Peyer's patch (tissue), 4 donors: ENCODE results near the gene UBAP2. TPM values are rescaled to one million over a fixed set of nuclear protein-coding genes. Genes with fewer than 3 reads are reported as not detected.

Experiments used
- DNase-seq, 3 donors: peaks; one replicate each; pipeline ENCODE4 v3.0.0-alpha.2; 2017 to 2019
- H3K27ac ChIP-seq, 4 donors: fragments of 200-600 bp; sonication (generic); one replicate each; pipeline ENCODE4 v1.5.1; 2016 to 2019
- H3K27me3 ChIP-seq, 2 donors: fragments of 200-600 bp; sonication (generic); one replicate each; pipeline ENCODE4 v1.5.1; 2019
- H3K36me3 ChIP-seq, 3 donors: fragments of 200-600 bp; sonication (generic); one replicate each; pipeline ENCODE4 v1.5.1; 2016 to 2019
- H3K4me1 ChIP-seq, 4 donors: fragments of 200-600 bp; sonication (generic); one replicate each; pipeline ENCODE4 v1.5.1; 2016 to 2019
- H3K4me3 ChIP-seq, 4 donors: fragments of 200-600 bp; sonication (generic); 1 replicate in 3 of 4; 2 replicates in 1 of 4; pipeline ENCODE4 v1.5.1; 2016 to 2019; ENCODE audit warnings: mild to moderate bottlenecking in 1 of 4
- H3K9me3 ChIP-seq, 4 donors: fragments of 200-600 bp; sonication (generic); one replicate each; pipeline ENCODE4 v1.5.1; 2016 to 2019; ENCODE audit warnings: mild to moderate bottlenecking in 1 of 4
- CTCF ChIP-seq, 6 experiments: fragments of 450-650 bp in 4 of 6; fragments of 200-600 bp in 2 of 6; sonication (generic) in 1 of 6; IDR thresholded peaks; one replicate each; pipeline ENCODE4 v1.5.1; 2017 to 2019; ENCODE audit warnings: antibody characterized with exemption in 6 of 6, mild to moderate bottlenecking in 3 of 6, moderate library complexity in 1 of 6
- POLR2A ChIP-seq, 2 donors: fragments of 450-650 bp; IDR thresholded peaks; one replicate each; pipeline ENCODE4 v1.5.1; 2017; ENCODE audit warnings: antibody characterized with exemption in 2 of 2, mild to moderate bottlenecking in 2 of 2, moderate library complexity in 2 of 2
- total RNA-seq, 4 donors: library from RNA; depleted of rRNA; stranded (reverse); fragments of >200 nt; gene quantifications; one replicate each; pipeline ENCODE4 v1.1.0, GENCODE V29; 2016

Gene UBAP2
- total RNA-seq, 4 donors from 2014 or later, result 13.1 to 41.3 (median 25.2) TPM

GRCh38 chr9:33906769-33907168 lies 141.9 kb downstream of the UBAP2 start:
- no peak for TF ChIP-seq CTCF (IDR thresholded peaks at IDR 0.05)
- no peak for TF ChIP-seq POLR2A (IDR thresholded peaks at IDR 0.05)
- DNase-seq, result no peak
- H3K4me1 ChIP-seq, result no peaks in the 10 kb centered on the region
- no peak overlapping the region for H3K4me3 ChIP-seq
- H3K36me3 ChIP-seq, result peaks cover 0 to 11% (median 0%) of the 10 kb centered on the region in 3 donors
- no peaks in the 10 kb centered on the region for H3K9me3 ChIP-seq
- no peaks in the 10 kb centered on the region for H3K27me3 ChIP-seq
- H3K27ac ChIP-seq, result no peak overlapping the region

- no peaks in the 10 kb centered on the region for H3K4me1 ChIP-seq
- no peaks in the 10 kb centered on the region for H3K27me3 ChIP-seq
- DNase-seq, result no peak
- no peak overlapping the region for H3K4me3 ChIP-seq
- no peaks in the 10 kb centered on the region for H3K9me3 ChIP-seq
- no peak overlapping the region for H3K27ac ChIP-seq
- TF ChIP-seq POLR2A (IDR thresholded peaks at IDR 0.05) (no peak), CTCF (IDR thresholded peaks at IDR 0.05) (no peak)
- H3K36me3 ChIP-seq, result peaks cover 0 to 21% (median 5%) of the 10 kb centered on the region in 3 donors
Measured at GRCh38 chr9:33905137-33905536, 143.6 kb downstream of the UBAP2 start.

GRCh38 chr9:33903157-33903780 lies 145.4 kb downstream of the UBAP2 start:
- peaks cover 0 to 34% (median 5%) of the 10 kb centered on the region in 3 donors for H3K36me3 ChIP-seq
- no peak for DNase-seq
- H3K27ac ChIP-seq, result no peak overlapping the region
- no peaks in the 10 kb centered on the region for H3K27me3 ChIP-seq
- TF ChIP-seq POLR2A (IDR thresholded peaks at IDR 0.05), result no peak
- no peak for TF ChIP-seq CTCF (IDR thresholded peaks at IDR 0.05)
- H3K4me1 ChIP-seq, result no peaks in the 10 kb centered on the region
- no peaks in the 10 kb centered on the region for H3K9me3 ChIP-seq
- H3K4me3 ChIP-seq, result no peak overlapping the region

GRCh38 chr9:33894316-33894715 lies 154.4 kb downstream of the UBAP2 start:
- TF ChIP-seq CTCF (IDR thresholded peaks at IDR 0.05), result no peak
- no peak for TF ChIP-seq POLR2A (IDR thresholded peaks at IDR 0.05)
- Histone ChIP-seq H3K9me3 (no peaks in the 10 kb centered on the region), H3K27ac (no peak overlapping the region), H3K4me1 (no peaks in the 10 kb centered on the region), H3K27me3 (no peaks in the 10 kb centered on the region), H3K4me3 (no peak overlapping the region), H3K36me3 (peaks cover 0 to 10% (median 0%) of the 10 kb centered on the region in 3 donors)
- no peak for DNase-seq

GRCh38 chr9:33893861-33894260 lies 154.8 kb downstream of the UBAP2 start:
- TF ChIP-seq POLR2A (IDR thresholded peaks at IDR 0.05) (no peak), CTCF (IDR thresholded peaks at IDR 0.05) (no peak)
- no peak overlapping the region for H3K4me3 ChIP-seq
- H3K4me1 ChIP-seq, result no peaks in the 10 kb centered on the region
- DNase-seq, result no peak
- H3K27me3 ChIP-seq, result no peaks in the 10 kb centered on the region
- no peaks in the 10 kb centered on the region for H3K9me3 ChIP-seq
- peaks cover 0 to 10% (median 0%) of the 10 kb centered on the region in 3 donors for H3K36me3 ChIP-seq
- H3K27ac ChIP-seq, result no peak overlapping the region
